DMS153 treated with DMSO at 0.1 percent for 48 hours (cell line): ENCODE data around the gene DNAJC7.
A peak's percentile ranks its signal among the peaks of the same experiment; 100 is the strongest.
"Not testable (repeated sequence)": the region's sequence is repeated elsewhere in the genome, so short reads cannot be mapped to it uniquely, and the experiment has no call there.

Experiments used
- DNase-seq: peaks from one replicate; lab custom pipeline; 2025; ENCODE audit not compliant: unreplicated experiment; lab: John Stamatoyannopoulos, UW

DNAJC7 gene

GRCh38 chr17:41957869-41958439 is 59.3 kb downstream of the DNAJC7 start:
- no peak for DNase-seq

GRCh38 chr17:41957031-41957868 is 60.0 kb downstream of the DNAJC7 start:
- DNase-seq, result no peak

- DNase-seq, result no peak
Observed at GRCh38 chr17:41956522-41956921, 60.7 kb downstream of the DNAJC7 start.

- DNase-seq, result no peak
Observed at GRCh38 chr17:41948762-41949460, 68.3 kb downstream of the DNAJC7 start.

- no peak for DNase-seq
Observed at GRCh38 chr17:41944943-41945342, 72.3 kb downstream of the DNAJC7 start.

- DNase-seq, result no peak
Observed at GRCh38 chr17:41943492-41943891, 73.7 kb downstream of the DNAJC7 start.

- no peak for DNase-seq
Observed at GRCh38 chr17:41942626-41943373, 74.4 kb downstream of the DNAJC7 start.

- no peak for DNase-seq
Observed at GRCh38 chr17:41941168-41941567, 76.1 kb downstream of the DNAJC7 start.

GRCh38 chr17:41939693-41940090 is 77.5 kb downstream of the DNAJC7 start:
- DNase-seq, result no peak

GRCh38 chr17:41939044-41939692 is 78.1 kb downstream of the DNAJC7 start:
- no peak for DNase-seq

- DNase-seq, result no peak
Observed at GRCh38 chr17:41937970-41938954, 79.0 kb downstream of the DNAJC7 start.

GRCh38 chr17:41935641-41936040 is 81.6 kb downstream of the DNAJC7 start:
- no peak for DNase-seq

GRCh38 chr17:41932816-41933389 is 84.3 kb downstream of the DNAJC7 start:
- DNase-seq, result no peak

GRCh38 chr17:41931715-41932114 is 85.5 kb downstream of the DNAJC7 start:
- not testable (repeated sequence) for DNase-seq

GRCh38 chr17:41930833-41931156 is 86.4 kb downstream of the DNAJC7 start:
- DNase-seq, result not testable (repeated sequence)

- peak; percentile 96 for DNase-seq
Observed at GRCh38 chr17:41930009-41930832, 87.0 kb downstream of the DNAJC7 start, which contains the start of gene ODAD4. Gene ODAD4 (plus strand): TSS chr17:41930617. CDS start chr17:41930724, 107 bp downstream.

GRCh38 chr17:41928693-41929251 is 88.5 kb downstream of the DNAJC7 start:
- DNase-seq, result no peak
